Keratinocyte (primary cell): ENCODE results near the gene MARCHF11.

Experiments
- CTCF ChIP-seq, 3 experiments: IDR thresholded peaks in 1 of 3; conservative IDR thresholded peaks in 1 of 3; optimal IDR thresholded peaks in 1 of 3; 2 replicates in 2 of 3; 3 replicates in 1 of 3; pipeline versions ENCODE3 to v1.5.1; 2011; ENCODE audit warnings: low read length in 3 of 3, mild to moderate bottlenecking in 3 of 3, moderate library complexity in 2 of 3, control low read depth in 1 of 3, inconsistent platforms in 1 of 3; ENCODE audit not compliant: insufficient read depth in 2 of 3; ENCODE audit errors: extremely low read depth in 1 of 3
- EZH2 ChIP-seq: IDR thresholded peaks from one replicate; pipeline ENCODE4 v1.6.1; 2012; ENCODE audit warnings: inconsistent platforms, mild to moderate bottlenecking, low read length, moderate library complexity

- no peak for TF ChIP-seq CTCF (optimal IDR thresholded peaks at IDR 0.05 in 1 of 3, IDR thresholded peaks at IDR 0.05 in 1 of 3, conservative IDR thresholded peaks at IDR 0.05 in 1 of 3; ENCODE audit: extremely low read depth in 1 of 3, insufficient read depth in 2 of 3, low read length in 3 of 3)
- no peak for TF ChIP-seq EZH2
Measured at GRCh38 chr5:16072616-16073015, 107.0 kb downstream of the MARCHF11 start.
